Skin of body (tissue), 2 donors: ENCODE data around the gene ZNF276. TPM values are rescaled to one million over a fixed set of nuclear protein-coding genes. Genes with fewer than 3 reads are reported as not detected.

Source experiments
- DNase-seq: peaks from one replicate; lab custom pipeline; 2025; lab: John Stamatoyannopoulos, UW
- total RNA-seq: library from RNA; depleted of rRNA; stranded (reverse); fragments of >200 nt; gene quantifications from one replicate; pipeline ENCODE4 v1.2.3, GENCODE V29; 2014

Gene ZNF276
- total RNA-seq, 1 donor from 2014 or later: 29.4 TPM

GRCh38 chr16:89711601-89712273 lies 9.6 kb upstream of the ZNF276 start:
- DNase-seq: no peak

GRCh38 chr16:89712274-89712781 lies 9.0 kb upstream of the ZNF276 start:
- no peak for DNase-seq

GRCh38 chr16:89716493-89716892 lies 4.8 kb upstream of the ZNF276 start:
- DNase-seq: no peak

- DNase-seq: no peak
These were observed 4.2 kb upstream of the ZNF276 start for GRCh38 chr16:89716916-89717687.

GRCh38 chr16:89717688-89718505 lies 3.4 kb upstream of the ZNF276 start:
- no peak for DNase-seq

- no peak for DNase-seq
These were observed 855 bp upstream of the ZNF276 start for GRCh38 chr16:89720551-89720812.

GRCh38 chr16:89721546-89722391 lies 432 bp downstream of the ZNF276 start:
- DNase-seq: no peak

- no peak for DNase-seq
These were observed 1.3 kb downstream of the ZNF276 start for GRCh38 chr16:89722392-89723278.

GRCh38 chr16:89723279-89724250 lies 2.2 kb downstream of the ZNF276 start:
- DNase-seq: peak; percentile 37

- no peak for DNase-seq
These were observed 6.2 kb downstream of the ZNF276 start for GRCh38 chr16:89727406-89728120.

GRCh38 chr16:89729293-89729692 lies 8.0 kb downstream of the ZNF276 start:
- no peak for DNase-seq

- no peak for DNase-seq
These were observed 8.7 kb downstream of the ZNF276 start for GRCh38 chr16:89729863-89730593.

GRCh38 chr16:89730610-89731234 lies 9.4 kb downstream of the ZNF276 start:
- DNase-seq: no peak

GRCh38 chr16:89732142-89732917 lies 11.0 kb downstream of the ZNF276 start:
- no peak for DNase-seq

GRCh38 chr16:89732918-89733242 lies 11.5 kb downstream of the ZNF276 start:
- no peak for DNase-seq

- DNase-seq: no peak
These were observed 12.0 kb downstream of the ZNF276 start for GRCh38 chr16:89733322-89733721.

- DNase-seq: no peak
These were observed 12.5 kb downstream of the ZNF276 start for GRCh38 chr16:89733792-89734191.
